ENCODE data around the gene MNX1. TPM values are rescaled to one million over a fixed set of nuclear protein-coding genes. Genes with fewer than 3 reads are reported as not detected.

MNX1 gene
- total RNA-seq, 1 donor, result not detected

DNA sequence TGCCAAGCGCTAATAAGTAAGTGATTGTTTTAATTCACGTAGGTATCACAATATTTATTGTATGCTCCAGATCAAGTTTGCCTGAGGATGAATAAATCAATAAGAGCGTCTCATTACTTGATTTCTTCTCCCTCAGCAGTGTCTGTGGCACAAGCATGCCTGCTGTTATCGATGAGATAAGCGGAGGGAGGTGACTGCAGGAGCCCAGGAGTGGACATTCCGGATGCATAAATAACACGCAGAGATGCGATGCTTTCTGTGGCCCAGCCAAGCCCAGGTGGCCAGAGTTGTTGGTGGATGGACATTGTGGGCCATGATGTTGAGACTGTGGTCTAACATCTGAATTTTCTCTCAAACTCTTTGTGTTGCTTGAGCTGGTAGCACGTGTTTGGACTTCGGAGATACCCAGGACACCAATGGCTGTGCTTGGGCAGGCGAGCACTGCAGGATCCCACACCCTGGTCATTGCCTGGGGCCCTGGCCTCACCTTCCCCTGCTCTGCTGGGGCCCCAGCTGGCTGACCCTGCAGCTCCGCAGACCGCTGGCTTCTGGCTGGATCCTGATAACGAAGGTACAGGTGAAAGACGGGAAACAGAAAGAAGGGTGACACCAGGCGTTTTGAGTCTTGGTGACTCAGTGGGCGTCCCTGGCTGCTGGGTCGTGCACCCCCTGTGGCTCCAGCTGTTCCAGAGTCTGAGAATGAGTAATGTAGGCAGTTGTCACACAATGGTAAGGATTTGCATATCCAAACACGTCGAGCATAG, 31.2 kb upstream of the MNX1 start:
- DNase-seq (ENCODE audit: low read depth), result no peak
- TF ChIP-seq, protein P1, sequence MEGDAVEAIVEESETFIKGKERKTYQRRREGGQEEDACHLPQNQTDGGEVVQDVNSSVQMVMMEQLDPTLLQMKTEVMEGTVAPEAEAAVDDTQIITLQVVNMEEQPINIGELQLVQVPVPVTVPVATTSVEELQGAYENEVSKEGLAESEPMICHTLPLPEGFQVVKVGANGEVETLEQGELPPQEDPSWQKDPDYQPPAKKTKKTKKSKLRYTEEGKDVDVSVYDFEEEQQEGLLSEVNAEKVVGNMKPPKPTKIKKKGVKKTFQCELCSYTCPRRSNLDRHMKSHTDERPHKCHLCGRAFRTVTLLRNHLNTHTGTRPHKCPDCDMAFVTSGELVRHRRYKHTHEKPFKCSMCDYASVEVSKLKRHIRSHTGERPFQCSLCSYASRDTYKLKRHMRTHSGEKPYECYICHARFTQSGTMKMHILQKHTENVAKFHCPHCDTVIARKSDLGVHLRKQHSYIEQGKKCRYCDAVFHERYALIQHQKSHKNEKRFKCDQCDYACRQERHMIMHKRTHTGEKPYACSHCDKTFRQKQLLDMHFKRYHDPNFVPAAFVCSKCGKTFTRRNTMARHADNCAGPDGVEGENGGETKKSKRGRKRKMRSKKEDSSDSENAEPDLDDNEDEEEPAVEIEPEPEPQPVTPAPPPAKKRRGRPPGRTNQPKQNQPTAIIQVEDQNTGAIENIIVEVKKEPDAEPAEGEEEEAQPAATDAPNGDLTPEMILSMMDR (IDR thresholded peaks at IDR 0.05; ENCODE audit: insufficient read depth, low read depth, low read length), result no peak
- H3K4me3 ChIP-seq (ENCODE audit: low read depth, low read length), result no peak overlapping the region

DNA sequence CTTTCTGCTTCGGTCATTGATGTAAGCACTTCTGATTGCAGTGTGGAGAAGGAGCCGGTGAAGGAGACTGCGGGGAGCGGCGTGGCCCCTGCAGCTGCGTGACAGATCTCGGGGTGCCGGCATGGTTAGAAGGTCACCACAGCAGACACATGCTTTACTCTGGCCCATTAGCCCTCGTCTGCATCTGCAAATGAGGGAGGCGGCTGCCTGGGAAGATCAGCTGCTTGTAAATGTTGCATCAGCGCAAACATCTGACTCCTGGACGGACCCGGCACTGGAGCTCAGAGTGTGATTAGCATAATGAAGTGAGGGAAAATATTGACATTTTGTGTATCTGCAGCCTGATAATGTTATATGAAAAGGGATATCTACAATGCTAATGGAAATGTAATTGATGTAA, 30.5 kb upstream of the MNX1 start:
- H3K4me3 ChIP-seq (ENCODE audit: low read depth, low read length), result no peak overlapping the region
- TF ChIP-seq, protein P1 (IDR thresholded peaks at IDR 0.05; ENCODE audit: insufficient read depth, low read depth, low read length), result no peak
- peak; percentile 30 for DNase-seq (ENCODE audit: low read depth)

DNA sequence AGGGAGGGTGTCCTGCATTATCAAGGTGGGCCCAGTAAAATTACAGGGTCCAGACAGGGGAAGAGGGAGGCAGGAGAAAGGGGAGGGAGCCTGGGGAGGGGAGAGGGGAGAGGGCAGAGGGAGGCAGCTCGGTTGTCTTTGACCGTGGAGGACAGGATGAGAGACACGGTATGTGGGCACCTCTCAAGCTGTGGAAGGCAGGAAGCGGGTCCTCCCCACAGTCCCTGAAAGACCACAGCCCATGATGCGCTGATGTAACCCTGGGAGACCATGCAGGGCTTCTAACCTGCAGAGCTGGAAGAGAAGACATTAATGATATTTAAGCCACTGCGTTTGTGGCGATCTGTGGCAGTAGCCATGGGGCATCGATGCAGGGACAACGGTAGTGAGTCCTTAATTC, 27.2 kb upstream of the MNX1 start:
- TF ChIP-seq, protein P1 (IDR thresholded peaks at IDR 0.05; ENCODE audit: insufficient read depth, low read depth, low read length), result no peak
- no peak overlapping the region for H3K4me3 ChIP-seq (ENCODE audit: low read depth, low read length)
- DNase-seq (ENCODE audit: low read depth), result no peak

DNA sequence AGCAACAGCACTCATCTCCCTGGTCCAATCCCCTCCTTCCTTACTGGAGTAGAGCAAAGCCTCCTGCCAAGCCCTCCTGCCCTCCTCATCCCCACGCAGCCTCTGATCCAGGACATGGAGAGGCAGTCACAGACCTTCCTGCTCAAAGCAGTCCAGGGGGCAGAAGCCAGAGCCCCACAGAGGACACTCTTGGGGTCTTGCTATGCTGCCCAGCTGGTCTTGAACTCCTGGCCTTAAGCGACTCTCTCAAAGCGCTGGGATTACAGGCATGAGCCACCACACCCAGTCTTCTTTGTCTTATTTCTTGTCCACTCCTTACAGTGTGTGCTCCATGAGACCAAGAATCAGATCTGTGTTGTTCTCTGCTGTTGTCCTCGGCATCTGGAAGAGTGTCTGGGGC, 26.6 kb upstream of the MNX1 start:
- no peak overlapping the region for H3K4me3 ChIP-seq (ENCODE audit: low read depth, low read length)
- no peak for DNase-seq (ENCODE audit: low read depth)
- TF ChIP-seq, protein P1 (IDR thresholded peaks at IDR 0.05; ENCODE audit: insufficient read depth, low read depth, low read length), result no peak

DNA sequence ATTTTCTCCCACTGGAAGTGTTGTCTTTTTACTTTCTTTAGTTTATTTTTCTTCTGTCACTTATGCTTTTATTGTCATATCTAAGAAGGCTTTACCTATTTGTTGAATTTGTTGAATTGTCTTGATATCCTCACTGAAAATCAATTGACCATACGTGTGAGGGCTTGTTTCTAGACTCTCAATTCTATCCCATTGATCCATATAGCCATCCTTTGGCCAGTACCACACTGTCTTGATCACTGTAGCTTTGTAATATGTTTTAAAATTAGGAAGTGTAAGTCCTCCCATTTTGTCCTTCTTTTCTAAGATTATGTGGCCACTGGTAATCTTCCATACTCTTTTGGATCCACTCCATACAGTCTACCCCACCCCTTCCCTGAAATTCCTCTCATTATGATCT, 25.5 kb upstream of the MNX1 start:
- DNase-seq (ENCODE audit: low read depth), result no peak
- TF ChIP-seq, protein P1 (IDR thresholded peaks at IDR 0.05; ENCODE audit: insufficient read depth, low read depth, low read length), result no peak
- H3K4me3 ChIP-seq (ENCODE audit: low read depth, low read length), result no peak overlapping the region

DNA sequence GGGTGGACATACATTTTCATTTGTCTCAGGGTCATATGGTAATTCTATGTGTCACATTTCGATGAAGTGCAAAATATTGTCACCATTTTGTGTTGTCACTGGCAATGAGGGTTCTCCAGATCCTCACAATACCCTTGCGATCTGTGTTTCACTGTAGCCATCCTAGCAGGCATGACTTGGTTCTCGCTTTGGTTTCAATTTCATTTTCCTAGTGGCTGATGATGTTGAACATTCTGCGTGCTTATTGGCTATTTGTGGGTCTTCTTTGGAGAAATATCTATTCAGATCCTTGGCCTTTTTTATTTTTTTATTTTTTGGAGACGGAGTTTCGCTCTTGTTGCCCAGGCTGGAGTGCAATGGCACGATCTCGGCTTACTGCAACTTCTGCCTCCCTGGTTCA, 24.8 kb upstream of the MNX1 start:
- TF ChIP-seq, protein P1 (IDR thresholded peaks at IDR 0.05; ENCODE audit: insufficient read depth, low read depth, low read length), result no peak
- DNase-seq (ENCODE audit: low read depth), result no peak

More for the DNA sequence above, 24.8 kb upstream of the MNX1 start:
- no peak overlapping the region for H3K4me3 ChIP-seq (ENCODE audit: low read depth, low read length)

All from fibroblast of villous mesenchyme (primary cell).